ENCODE data around the gene APOBEC4.
"Not testable (repeated sequence)": the region's sequence is repeated elsewhere in the genome, so short reads cannot be mapped to it uniquely, and the experiment has no call there.

Gene APOBEC4, protein sequence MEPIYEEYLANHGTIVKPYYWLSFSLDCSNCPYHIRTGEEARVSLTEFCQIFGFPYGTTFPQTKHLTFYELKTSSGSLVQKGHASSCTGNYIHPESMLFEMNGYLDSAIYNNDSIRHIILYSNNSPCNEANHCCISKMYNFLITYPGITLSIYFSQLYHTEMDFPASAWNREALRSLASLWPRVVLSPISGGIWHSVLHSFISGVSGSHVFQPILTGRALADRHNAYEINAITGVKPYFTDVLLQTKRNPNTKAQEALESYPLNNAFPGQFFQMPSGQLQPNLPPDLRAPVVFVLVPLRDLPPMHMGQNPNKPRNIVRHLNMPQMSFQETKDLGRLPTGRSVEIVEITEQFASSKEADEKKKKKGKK

GRCh38 chr1:183652547-183653461 is at the start of gene APOBEC4:
TSS of gene APOBEC4 (minus strand) at chr1:183653316. CDS start at chr1:183648781, 4,535 bp downstream.
- DNase-seq = no peak

- DNase-seq = no peak
These were observed 49.7 kb upstream of the APOBEC4 start for GRCh38 chr1:183702813-183703198.

DNA sequence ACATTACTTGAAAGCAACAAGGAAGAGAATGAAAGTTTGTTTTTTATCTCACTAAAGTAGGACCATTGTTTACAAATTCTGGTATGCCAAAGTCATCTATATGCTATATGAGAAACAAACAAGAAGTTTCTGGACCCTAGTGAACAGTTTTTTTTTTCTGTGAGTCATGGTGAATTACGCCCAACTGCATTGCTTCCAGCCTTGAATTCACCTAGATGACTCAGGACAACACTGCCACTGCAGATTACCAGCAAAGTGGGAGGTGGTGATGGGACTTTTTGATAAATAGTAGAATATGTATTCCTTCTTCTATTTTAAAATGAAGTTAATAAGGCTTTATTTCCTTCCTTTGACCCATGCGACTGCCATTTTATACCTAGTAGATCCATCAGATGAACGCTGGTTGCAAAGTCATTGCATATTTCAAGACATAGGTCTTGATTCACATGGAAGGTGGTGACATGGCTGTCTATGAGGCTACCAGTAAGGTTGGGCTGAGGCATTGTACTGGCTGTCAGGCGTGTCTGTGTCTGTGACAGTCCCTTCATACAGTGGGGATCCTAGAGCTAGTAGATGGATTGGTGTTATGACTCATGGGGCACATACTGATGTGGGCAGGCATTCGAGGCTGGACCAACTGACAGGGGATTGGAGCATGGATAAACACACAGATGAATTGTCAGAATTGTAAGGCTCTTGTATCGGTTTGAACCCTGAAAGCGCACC is 49.1 kb upstream of the APOBEC4 start:
- DNase-seq = no peak

- no peak for DNase-seq
These were observed 46.6 kb upstream of the APOBEC4 start for GRCh38 chr1:183699616-183700160.

- DNase-seq = no peak
These were observed 44.9 kb upstream of the APOBEC4 start for GRCh38 chr1:183697814-183698590.

DNA sequence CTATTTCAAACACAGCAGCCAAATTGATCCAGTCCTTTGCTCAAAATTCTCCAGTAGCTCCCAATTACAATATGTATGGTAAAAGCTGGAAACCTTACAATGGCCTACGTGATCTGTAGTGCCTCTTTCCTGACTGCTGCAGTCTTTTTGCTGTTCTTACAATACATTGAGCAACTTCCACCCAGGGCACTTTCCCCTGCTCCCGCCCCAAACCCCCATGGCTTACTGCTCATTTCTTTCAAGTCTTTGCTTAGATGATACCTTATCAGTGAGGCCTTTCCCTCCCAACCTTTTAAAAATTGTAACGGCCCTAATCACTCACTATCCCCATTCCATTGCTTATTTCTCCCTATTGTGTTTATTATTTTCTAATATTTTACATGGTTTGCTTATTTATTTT is 43.9 kb upstream of the APOBEC4 start:
- DNase-seq = no peak

DNA sequence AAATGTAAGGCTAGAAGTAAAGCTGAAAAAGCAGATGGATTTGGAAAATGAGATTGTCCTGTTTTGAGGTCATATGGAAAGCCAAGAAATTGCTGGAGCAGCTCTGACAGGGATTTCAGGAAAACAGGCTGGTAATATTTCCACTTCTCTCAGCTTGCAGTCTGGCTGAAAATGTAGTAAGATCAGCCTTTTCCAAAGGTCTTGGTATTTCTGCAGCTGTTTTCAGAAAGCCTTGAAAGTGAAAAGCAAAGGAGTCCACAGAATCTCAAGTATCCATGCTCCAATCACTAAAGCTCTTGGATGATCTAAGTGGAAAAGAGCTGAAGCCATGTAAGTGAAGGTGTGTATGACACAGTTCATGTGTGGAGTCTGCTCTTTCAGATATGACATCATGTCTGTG is 41.6 kb upstream of the APOBEC4 start:
- DNase-seq = no peak

DNA sequence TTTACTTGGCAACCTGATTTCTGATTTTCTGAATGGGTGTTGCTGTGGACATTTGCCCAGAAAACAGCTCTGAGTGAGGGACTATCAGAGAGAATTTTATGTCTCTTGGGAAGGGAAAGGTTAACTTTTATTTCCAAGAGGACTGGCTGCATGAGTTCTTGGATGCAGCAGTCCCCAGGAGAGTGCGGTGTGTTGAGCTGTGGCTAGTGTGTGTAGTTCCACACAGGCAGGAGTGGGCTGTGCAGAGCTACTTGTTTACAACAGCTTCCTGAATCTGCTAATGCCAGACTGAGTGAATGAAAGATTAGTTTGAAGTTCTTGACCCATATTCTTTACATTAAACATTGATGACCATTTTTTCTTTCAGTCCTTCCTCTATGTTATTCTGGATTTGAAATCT is 41.0 kb upstream of the APOBEC4 start:
- DNase-seq = no peak

DNA sequence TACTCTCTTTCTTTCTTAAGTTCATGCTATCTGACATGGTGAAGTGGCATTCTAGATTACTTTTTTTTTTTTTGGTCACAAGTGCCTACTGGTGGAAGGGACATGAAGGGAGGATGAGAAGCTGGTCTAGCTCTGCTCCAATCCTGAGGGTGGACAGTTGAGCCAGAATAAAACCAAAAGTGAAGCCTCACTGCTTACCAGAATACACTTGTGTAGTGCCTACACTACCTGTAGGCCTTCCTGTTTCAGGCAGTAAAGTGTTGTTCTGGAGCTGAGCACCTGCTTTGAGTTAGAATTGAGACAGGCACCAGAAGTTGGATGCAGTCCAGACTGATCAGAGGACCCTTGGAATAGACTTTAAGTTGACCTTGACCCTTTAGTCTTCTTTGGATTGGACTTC is 40.4 kb upstream of the APOBEC4 start:
- no peak for DNase-seq

- DNase-seq = no peak
These were observed 36.7 kb upstream of the APOBEC4 start for GRCh38 chr1:183689762-183690204.

DNA sequence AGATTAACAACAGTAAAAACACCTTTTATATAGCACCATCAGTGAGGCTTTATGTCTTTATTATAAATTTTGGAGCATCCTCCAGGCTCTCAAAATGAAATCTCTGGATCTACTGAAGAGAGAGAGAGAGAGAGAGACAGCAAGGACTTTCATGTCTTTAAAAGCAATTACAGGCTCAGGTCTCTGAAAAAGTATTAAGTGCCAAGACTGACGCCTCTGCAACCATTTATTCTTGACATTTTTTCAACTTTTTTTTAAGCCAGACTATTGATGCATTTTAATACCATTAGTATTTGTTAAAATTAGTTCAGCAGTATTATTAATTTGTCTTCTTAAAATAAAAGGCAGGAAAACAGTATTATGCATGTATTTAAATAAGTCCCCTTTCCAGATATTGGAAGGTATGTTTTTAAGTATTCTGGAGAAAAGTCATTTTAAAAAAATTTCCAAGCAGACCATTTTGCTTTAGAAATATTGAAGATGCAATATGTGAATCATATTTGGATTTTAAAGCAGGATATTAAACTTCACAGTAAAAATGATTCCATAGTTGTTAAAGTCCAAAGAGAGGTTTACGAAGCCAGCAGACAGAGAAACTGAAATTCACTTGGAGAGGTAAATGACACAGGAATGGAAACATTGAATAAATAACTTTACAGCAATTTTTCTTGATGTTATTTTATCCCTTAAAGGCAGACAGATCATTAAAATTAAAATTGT is 35.4 kb upstream of the APOBEC4 start:
- DNase-seq = no peak

DNA sequence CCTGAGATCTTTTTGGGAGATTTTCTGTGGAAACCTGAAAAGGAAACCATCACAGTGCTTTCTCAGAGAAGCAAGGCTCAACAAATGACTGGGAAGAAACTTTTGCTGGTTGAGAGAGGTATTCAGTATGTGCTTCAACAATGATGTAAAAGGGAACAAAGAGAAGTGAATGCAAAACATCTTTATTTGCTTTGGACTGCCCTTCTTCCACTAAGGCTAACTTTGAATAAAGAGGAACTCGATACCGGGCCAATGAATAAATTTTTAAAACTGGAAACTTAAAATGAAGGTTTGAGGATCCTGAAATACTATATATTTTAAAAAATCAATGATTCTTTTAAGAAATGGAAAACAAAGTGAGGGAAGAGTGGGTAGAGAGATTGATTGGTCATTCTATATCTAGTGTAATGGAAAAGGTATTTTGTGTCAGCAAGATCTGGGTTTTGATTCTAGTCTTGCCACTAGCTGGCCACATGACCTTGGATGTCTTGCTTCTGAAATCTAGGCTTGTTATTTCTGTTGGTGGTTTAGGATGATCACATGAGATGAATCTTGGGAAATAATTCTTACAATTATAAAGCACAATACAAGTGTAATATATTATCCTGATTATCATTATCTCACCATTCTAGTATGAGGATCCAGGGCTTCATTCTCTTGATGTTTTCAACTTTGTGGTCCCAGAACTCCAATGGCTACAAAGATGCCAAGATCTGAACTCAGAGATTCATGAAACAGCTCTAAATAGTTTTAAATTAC is 34.6 kb upstream of the APOBEC4 start:
- no peak for DNase-seq

- DNase-seq = no peak
These were observed 33.1 kb upstream of the APOBEC4 start for GRCh38 chr1:183686229-183686628.

DNA sequence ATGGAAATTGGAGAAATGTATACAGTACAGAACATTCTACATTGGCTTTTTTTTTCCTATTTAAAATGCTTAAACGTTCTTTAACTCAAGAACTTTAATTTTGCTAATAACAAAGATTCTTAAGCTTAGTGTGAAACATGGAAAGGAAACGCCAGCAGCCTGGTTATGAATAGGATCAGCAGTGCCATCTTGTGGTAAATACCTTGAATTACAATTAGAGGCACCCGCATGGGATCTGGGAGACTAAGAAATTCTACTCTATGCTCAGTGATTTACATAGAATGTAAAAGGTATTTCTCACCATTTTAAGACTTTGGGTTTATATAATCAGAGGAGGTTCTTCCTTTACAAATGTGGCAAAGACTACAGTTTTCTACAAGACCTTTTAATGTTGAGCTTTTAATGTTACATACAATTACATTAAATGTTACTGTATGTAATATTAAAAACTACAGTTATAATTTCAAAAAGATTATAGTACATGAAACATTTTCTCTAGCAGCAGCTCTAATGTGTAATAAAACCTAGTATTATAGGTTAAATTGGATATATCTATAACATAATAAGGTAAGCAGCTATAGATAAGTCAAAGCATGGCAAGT is 32.1 kb upstream of the APOBEC4 start:
- peak; percentile 24 for DNase-seq

DNA sequence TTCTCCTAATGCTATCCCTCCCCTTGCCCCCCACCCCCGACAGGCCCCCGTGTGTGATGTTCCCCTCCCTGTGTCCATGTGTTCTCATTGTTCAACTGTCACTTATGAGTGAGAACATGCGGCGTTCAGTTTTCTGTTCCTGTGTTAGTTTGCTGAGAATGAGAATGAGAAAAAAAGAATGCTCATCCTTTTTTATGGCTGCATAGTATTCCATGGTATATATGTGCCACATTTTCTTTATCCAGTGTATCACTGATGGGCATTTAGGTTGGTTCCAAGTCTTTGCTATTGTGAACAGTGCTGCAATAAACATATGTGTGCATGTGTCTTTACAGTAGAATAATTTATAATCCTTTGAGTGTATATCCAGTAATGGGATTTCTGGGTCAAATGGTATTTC is 26.2 kb upstream of the APOBEC4 start:
- not testable (repeated sequence) for DNase-seq

DNA sequence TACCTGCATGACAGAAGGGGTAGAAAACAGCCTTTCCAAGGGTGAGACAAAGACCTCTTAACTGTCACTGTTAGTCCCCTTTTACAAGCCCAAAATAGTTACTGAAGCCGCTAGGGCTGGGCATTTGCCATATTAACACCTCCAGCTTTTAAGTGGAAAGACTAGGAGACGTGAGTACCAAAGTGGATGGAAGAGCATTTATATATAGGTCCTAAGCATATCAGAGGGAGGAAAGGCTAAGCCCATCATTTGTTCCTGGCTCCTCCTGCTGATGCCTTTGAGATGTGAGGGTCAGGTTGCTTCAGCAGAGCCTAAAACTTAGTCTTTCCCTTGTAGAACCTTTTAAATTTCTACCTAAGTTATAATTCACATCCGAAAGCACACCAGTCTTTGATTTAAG is 25.7 kb upstream of the APOBEC4 start:
- DNase-seq = no peak

DNA sequence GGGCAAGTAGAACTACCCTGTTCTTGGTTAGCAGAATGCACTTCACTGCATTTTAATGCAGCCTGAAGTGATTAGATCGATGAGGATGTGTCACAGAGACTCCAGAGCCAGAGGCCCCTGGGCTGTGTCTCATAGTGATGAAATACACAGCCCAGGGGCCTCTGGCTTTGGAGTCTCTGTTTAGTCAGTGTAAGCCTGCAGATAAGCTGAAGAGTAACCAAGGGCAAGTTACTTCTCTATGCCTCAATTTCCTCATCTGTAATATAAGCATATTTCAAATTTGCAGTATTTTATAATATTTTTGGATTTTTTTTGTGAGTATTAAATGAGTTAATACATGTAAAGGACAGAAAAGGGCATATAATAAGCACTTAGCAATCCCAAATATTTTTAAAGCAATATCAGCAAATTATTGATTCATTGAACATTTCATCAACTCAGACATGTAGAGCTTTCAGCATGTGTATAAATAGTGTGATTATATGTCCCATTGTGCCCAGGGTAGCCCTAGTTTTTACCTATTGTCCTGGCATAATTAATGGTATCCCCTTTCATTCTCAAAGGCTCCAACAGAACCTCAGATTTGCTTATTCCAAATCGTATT is 23.6 kb upstream of the APOBEC4 start:
- no peak for DNase-seq

DNA sequence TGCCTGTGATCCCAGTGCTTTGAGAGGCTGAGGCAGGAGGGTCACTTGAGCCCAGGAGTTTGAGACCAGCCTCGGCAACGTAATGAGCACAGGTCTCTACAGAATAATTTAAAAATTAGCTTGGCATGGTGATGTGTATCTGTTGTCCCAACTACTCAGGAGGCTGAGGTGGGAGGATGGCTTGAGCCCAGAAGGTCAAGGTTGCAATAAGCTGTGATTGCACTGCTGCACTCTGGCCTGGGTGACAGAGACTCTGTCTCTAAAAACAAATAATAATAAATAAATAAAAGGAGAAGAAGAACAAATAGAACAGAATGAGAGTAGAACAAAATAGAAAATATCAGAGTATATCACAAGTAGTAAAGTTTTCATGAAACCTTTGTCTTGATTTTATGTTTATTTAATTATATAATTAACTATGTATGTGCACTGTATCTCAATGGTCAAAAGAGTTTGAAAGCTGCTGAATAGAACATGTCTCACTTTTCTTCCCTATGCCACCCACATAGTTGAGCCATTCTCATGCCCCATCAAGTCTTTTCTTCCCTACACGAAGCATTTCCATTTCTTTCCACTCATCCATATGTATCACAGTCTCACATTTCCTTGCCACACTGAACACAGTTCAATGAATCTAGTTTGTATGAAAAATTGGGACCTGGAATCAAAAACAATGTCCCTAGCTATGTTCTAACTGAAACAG is 22.9 kb upstream of the APOBEC4 start:
- DNase-seq = no peak

DNA sequence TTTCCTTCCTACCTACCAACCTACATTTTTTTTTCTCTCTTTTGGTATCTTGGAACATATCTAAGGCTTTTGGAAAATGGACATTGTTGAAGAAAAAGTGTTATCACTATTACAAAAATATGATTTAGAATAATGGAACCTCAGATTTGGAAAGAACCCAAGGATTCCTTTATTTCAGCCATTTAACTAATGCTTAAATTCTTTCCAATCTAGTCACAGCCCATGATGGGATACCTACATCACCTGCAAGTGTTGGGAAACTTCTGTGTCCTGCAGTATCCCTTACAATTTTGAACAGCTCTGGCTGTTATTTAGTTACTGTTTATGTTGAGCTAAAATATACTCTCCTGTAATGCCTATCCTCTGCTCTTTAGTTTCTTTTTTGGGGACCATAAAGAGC is 22.3 kb upstream of the APOBEC4 start:
- DNase-seq = no peak
